Smooth muscle cell (in vitro differentiated cells): Measurements from ENCODE around the gene ZNF385B. TPM values are rescaled to one million over a fixed set of nuclear protein-coding genes. Genes with fewer than 3 reads are reported as not detected.

ENCODE experiments used
- DNase-seq: peaks from one replicate; lab custom pipeline; 2025; ENCODE audit not compliant: unreplicated experiment; lab: John Stamatoyannopoulos, UW
- H2AFZ ChIP-seq: fragments of 200-600 bp; sonication (generic); 2 replicates; pipeline ENCODE4 v1.6.0; 2016; ENCODE audit warnings: antibody characterized with exemption, low read depth, mild to moderate bottlenecking
- H3F3A ChIP-seq: fragments of 200-600 bp; sonication (generic); 2 replicates; pipeline ENCODE4 v1.6.0; 2017; ENCODE audit warnings: antibody characterized with exemption, low read depth
- H3K27ac ChIP-seq: fragments of 200-600 bp; sonication (generic); 2 replicates; pipeline ENCODE4 v1.5.1; 2016; ENCODE audit warnings: low read depth, mild to moderate bottlenecking
- H3K27me3 ChIP-seq: fragments of 200-600 bp; sonication (generic); 2 replicates; pipeline ENCODE4 v1.6.1; 2016; ENCODE audit warnings: low read depth, mild to moderate bottlenecking
- H3K36me3 ChIP-seq: fragments of 200-600 bp; sonication (generic); 2 replicates; pipeline ENCODE4 v1.5.1; 2016; ENCODE audit warnings: low read depth
- H3K4me1 ChIP-seq: fragments of 200-600 bp; sonication (generic); 2 replicates; pipeline ENCODE4 v1.5.1; 2016; ENCODE audit warnings: low read depth
- H3K4me2 ChIP-seq: fragments of 200-600 bp; sonication (generic); 2 replicates; pipeline ENCODE4 v1.6.0; 2016; ENCODE audit warnings: mild to moderate bottlenecking
- H3K4me3 ChIP-seq: fragments of 200-600 bp; sonication (generic); 2 replicates; pipeline ENCODE4 v1.5.1; 2016; ENCODE audit warnings: mild to moderate bottlenecking
- H3K79me2 ChIP-seq: fragments of 200-600 bp; sonication (generic); 2 replicates; pipeline ENCODE4 v1.6.0; 2016; ENCODE audit warnings: low read depth, mild to moderate bottlenecking
- H3K9ac ChIP-seq: fragments of 200-600 bp; sonication (generic); 2 replicates; pipeline ENCODE4 v1.6.0; 2016; ENCODE audit warnings: low read depth
- H3K9me3 ChIP-seq: fragments of 200-600 bp; sonication (generic); replicated peaks from 2 replicates; pipeline ENCODE4 v1.5.1; 2016; ENCODE audit warnings: low read depth
- H4K20me1 ChIP-seq: fragments of 200-600 bp; sonication (generic); 2 replicates; pipeline ENCODE4 v1.6.0; 2016; ENCODE audit warnings: low read depth
- WGBS: methylation state at CpG from one replicate; pipeline ENCODE4 v1.1.7; 2016; ENCODE audit warnings: low lambda C conversion rate; 5-methylcytosine and 5-hydroxymethylcytosine counted together
- polyA plus RNA-seq: library from polyadenylated mRNA; unstranded; fragments of >200 nt; fragmentation: Nextera tagmentation; extraction: Ambion mirVana; gene quantifications from 2 replicates; pipeline ENCODE4 v1.2.1, GENCODE V29; 2016
- total RNA-seq: library from RNA; depleted of rRNA; stranded (reverse); fragments of >200 nt; gene quantifications from 2 replicates; pipeline ENCODE4 v1.2.3, GENCODE V29; 2014
- TF ChIP-seq, protein P1 (sequence below): fragments of 200-600 bp; sonication (generic); IDR thresholded peaks from 2 replicates; pipeline ENCODE4 v1.5.1; 2017; ENCODE audit warnings: borderline replicate concordance, mild to moderate bottlenecking, antibody characterized with exemption; ENCODE audit not compliant: insufficient read depth, poor library complexity, severe bottlenecking

The ZNF385B gene
- total and polyA plus RNA-seq, 2 experiments from 2014 or later = 1.4 to 3.2 TPM

DNA sequence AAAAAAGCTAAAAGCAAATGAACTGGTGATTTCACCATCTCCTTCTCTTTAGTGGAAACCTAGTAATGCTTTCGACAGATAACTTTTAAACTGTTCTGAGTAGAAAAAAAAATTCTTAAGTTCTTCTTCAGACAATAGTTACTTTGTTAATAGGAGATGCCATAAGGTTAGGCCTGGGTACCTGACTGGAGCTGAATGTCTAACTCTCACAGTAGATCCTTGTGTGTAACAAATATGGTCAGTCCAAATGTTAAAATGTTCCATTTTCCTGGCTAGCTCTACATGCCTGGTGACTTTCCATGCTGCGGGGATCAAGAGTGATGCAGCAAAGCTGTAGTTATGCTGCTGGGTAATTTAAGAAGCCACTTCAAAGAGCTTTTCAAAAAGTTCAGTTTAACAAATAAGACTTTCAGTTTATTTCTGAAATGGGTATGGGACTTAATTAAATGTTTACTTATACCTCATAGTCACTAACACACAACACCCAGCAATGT lies 332.8 kb downstream of the ZNF385B start:
- TF ChIP-seq, protein P1, sequence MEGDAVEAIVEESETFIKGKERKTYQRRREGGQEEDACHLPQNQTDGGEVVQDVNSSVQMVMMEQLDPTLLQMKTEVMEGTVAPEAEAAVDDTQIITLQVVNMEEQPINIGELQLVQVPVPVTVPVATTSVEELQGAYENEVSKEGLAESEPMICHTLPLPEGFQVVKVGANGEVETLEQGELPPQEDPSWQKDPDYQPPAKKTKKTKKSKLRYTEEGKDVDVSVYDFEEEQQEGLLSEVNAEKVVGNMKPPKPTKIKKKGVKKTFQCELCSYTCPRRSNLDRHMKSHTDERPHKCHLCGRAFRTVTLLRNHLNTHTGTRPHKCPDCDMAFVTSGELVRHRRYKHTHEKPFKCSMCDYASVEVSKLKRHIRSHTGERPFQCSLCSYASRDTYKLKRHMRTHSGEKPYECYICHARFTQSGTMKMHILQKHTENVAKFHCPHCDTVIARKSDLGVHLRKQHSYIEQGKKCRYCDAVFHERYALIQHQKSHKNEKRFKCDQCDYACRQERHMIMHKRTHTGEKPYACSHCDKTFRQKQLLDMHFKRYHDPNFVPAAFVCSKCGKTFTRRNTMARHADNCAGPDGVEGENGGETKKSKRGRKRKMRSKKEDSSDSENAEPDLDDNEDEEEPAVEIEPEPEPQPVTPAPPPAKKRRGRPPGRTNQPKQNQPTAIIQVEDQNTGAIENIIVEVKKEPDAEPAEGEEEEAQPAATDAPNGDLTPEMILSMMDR = no peak
- no peaks in the 10 kb centered on the region for H3K27me3 ChIP-seq
- 49% methylated on average over 2 of the region's 2 CpGs for WGBS
- H4K20me1 ChIP-seq = no peaks in the 10 kb centered on the region
- H3K9me3 ChIP-seq = no peaks in the 10 kb centered on the region
- DNase-seq = no peak
- H3K4me1 ChIP-seq = peaks cover 19% of the 10 kb centered on the region
- no peaks in the 10 kb centered on the region for H3K79me2 ChIP-seq
- peak overlapping the region; percentile 64 for H3K4me2 ChIP-seq
- no peaks in the 10 kb centered on the region for H3F3A ChIP-seq
- H3K27ac ChIP-seq = peak overlapping the region; percentile 41
- H3K4me3 ChIP-seq = no peak overlapping the region
- H3K36me3 ChIP-seq = no peaks in the 10 kb centered on the region
- H2AFZ ChIP-seq = peak overlapping the region; percentile 78
- H3K9ac ChIP-seq = no peak overlapping the region

DNA sequence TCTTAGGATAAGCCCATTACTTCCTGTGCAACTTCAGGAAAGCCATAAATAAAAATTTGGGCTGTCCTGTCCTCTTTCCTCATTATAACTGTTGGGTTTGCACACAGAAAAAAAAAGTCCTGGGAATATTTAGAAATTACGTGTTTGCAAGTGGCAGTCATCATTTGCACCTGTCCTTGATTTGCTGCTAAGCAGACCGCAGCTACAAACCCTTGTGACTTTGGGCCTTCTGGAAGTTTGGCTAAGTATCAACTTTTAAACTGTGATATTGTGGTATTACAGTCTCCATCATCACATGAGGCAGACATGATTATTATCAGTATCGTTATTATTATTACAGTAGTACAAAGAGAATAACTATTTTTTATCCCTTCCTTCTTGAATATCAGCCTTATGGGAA lies 336.1 kb downstream of the ZNF385B start:
- no peak overlapping the region for H2AFZ ChIP-seq
- H3K27me3 ChIP-seq = no peaks in the 10 kb centered on the region
- 96% methylated on average over 3 of the region's 3 CpGs for WGBS
- H3K4me3 ChIP-seq = no peak overlapping the region
- H4K20me1 ChIP-seq = no peaks in the 10 kb centered on the region
- H3K27ac ChIP-seq = no peak overlapping the region
- peaks cover 14% of the 10 kb centered on the region for H3K4me1 ChIP-seq
- no peaks in the 10 kb centered on the region for H3K36me3 ChIP-seq
- H3F3A ChIP-seq = no peaks in the 10 kb centered on the region
- TF ChIP-seq, protein P1 = no peak
- H3K9ac ChIP-seq = no peak overlapping the region
- H3K9me3 ChIP-seq = no peaks in the 10 kb centered on the region
- no peak for DNase-seq
- no peaks in the 10 kb centered on the region for H3K79me2 ChIP-seq
- H3K4me2 ChIP-seq = no peak overlapping the region

DNA sequence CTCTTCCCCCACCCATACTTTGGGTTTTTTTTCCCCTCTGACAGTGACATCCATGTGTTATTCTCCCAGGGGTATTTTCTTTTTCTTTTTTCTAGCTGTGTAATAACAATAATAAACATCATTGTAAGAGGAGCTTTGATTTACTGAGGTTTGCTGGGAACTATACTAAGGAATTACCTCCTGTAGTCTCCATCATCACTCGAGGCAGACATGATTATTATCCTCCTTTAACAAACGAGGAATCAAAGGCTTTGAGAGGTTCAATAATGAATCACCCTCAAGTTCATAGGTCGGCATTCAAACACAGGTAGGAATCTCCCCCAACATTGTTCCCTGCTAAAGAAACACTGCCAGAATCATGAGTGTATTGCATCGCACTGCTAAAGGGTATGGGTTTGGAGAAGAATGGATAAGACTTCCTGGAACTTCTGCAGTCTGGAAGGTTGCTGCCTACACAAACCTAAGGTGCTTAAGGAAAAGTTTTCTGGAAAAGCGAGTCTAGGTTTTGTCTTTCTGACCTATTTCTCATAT lies 336.5 kb downstream of the ZNF385B start:
- no peaks in the 10 kb centered on the region for H3K79me2 ChIP-seq
- H3K4me3 ChIP-seq = no peak overlapping the region
- no peaks in the 10 kb centered on the region for H3F3A ChIP-seq
- H3K4me2 ChIP-seq = no peak overlapping the region
- no peaks in the 10 kb centered on the region for H3K9me3 ChIP-seq
- DNase-seq = no peak
- no peak overlapping the region for H3K27ac ChIP-seq
- H3K36me3 ChIP-seq = no peaks in the 10 kb centered on the region
- H2AFZ ChIP-seq = no peak overlapping the region
- 79% methylated on average over 5 of the region's 5 CpGs for WGBS
- peaks cover 14% of the 10 kb centered on the region for H3K4me1 ChIP-seq
- TF ChIP-seq, protein P1 = no peak
- no peaks in the 10 kb centered on the region for H4K20me1 ChIP-seq
- no peak overlapping the region for H3K9ac ChIP-seq
- no peaks in the 10 kb centered on the region for H3K27me3 ChIP-seq

DNA sequence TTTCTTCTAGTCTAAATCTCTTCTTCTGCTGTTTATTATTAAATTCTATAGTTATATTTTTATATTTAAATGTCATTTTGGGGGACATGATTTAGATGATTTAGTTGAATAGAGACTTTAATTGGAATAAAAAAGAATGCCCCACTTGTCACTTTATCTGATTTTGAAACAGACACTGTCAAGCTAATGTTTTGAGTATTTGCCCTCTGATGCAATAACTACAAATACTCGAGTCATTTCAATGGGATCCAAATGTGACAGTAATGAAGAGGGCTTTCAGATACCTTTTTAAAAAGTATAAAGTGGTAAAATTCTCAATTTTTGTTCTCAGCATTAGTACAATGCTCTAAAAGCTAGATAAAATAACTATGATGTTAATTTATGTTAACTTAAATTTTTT lies 339.5 kb downstream of the ZNF385B start:
- Histone ChIP-seq H3K36me3 (no peaks in the 10 kb centered on the region), H3K27me3 (no peaks in the 10 kb centered on the region), H3K4me1 (no peaks in the 10 kb centered on the region), H3K4me3 (no peak overlapping the region), H3K79me2 (no peaks in the 10 kb centered on the region), H3K9ac (no peak overlapping the region), H4K20me1 (no peaks in the 10 kb centered on the region), H3F3A (no peaks in the 10 kb centered on the region), H2AFZ (peak overlapping the region; percentile 45), H3K4me2 (no peak overlapping the region), H3K9me3 (no peaks in the 10 kb centered on the region), H3K27ac (no peak overlapping the region)
- DNase-seq = no peak
- TF ChIP-seq, protein P1 = no peak
- 44% methylated on average over 1 of the region's 1 CpG for WGBS
